ENCODE data around the gene TRIM41. TPM values are rescaled to one million over a fixed set of nuclear protein-coding genes. Genes with fewer than 3 reads are reported as not detected.

Gene TRIM41
- total and polyA plus RNA-seq, 9 of the 15 experiments (the other 6 are each of a cell fraction or from before 2014, with no cell fraction given): 1.8 to 47.6 (median 20.9) TPM

- TF ChIP-seq E2F8 (IDR thresholded peaks at IDR 0.05; ENCODE audit: low read depth, partially characterized antibody) (peak; percentile 25), ZBTB33 (CRISPR knock-in tag; IDR thresholded peaks at IDR 0.05) (peak; percentile 71), USF1 (CRISPR knock-in tag; IDR thresholded peaks at IDR 0.05) (no peak), E4F1 (CRISPR knock-in tag; IDR thresholded peaks at IDR 0.05; ENCODE audit: borderline replicate concordance) (no peak), ZNF778 (CRISPR knock-in tag; IDR thresholded peaks at IDR 0.05) (no peak), PCBP1 (IDR thresholded peaks at IDR 0.05; ENCODE audit: low read depth, low read length, poor library complexity, severe bottlenecking) (no peak), NR2C1 (IDR thresholded peaks at IDR 0.05) (no peak), NR2C1 (tag; IDR thresholded peaks at IDR 0.05) (no peak), ZNF395 (CRISPR knock-in tag; IDR thresholded peaks at IDR 0.05) (0 out of 2 replicates have a peak, but pooled peaks have one; percentile 4), CCAR2 (IDR thresholded peaks at IDR 0.05; ENCODE audit: low read depth, low read length) (no peak), NR2F6 (CRISPR knock-in tag; IDR thresholded peaks at IDR 0.05) (no peak), JUND (IDR thresholded peaks at IDR 0.05; ENCODE audit: borderline replicate concordance, low read depth, low read length) (no peak), JUND (tag; IDR thresholded peaks at IDR 0.05; ENCODE audit: borderline replicate concordance, low read depth, low read length) (no peak), ZNF232 (CRISPR knock-in tag; IDR thresholded peaks at IDR 0.05) (no peak), THAP7 (CRISPR knock-in tag; IDR thresholded peaks at IDR 0.05) (no peak)
Measured at GRCh38 chr5:181234455-181235306, 11.6 kb downstream of the TRIM41 start (continued).

Measured in K562 (cell line).